CD4-positive, alpha-beta memory T cell (primary cell): Measurements from ENCODE around the gene EME2. TPM values are rescaled to one million over a fixed set of nuclear protein-coding genes. Genes with fewer than 3 reads are reported as not detected.
"Not testable (repeated sequence)": the region's sequence is repeated elsewhere in the genome, so short reads cannot be mapped to it uniquely, and the experiment has no call there.

Source experiments
- CTCF ChIA-PET: fragments of 350-600 bp; sonication (Branson Sonifier 250); formaldehyde crosslinking; loops from one replicate; lab custom pipeline; 2021; ENCODE audit warnings: inconsistent platforms; ENCODE audit not compliant: partially characterized antibody; lab: Charles Lee
- POLR2A ChIA-PET: fragments of 350-600 bp; sonication (Branson Sonifier 250); formaldehyde crosslinking; loops from one replicate; lab custom pipeline; 2021; ENCODE audit not compliant: partially characterized antibody; lab: Charles Lee
- DNase-seq, 5 donors: peaks; one replicate each; pipeline versions ENCODE4 v3.0.0 to v3.0.0-alpha.2; 2020 to 2022; ENCODE audit warnings: mixed read lengths in 1 of 5
- H3K27ac ChIP-seq: one replicate; pipeline ENCODE4 v1.7.0; 2013; ENCODE audit warnings: low read depth, low read length
- H3K27me3 ChIP-seq: 2 replicates; pipeline ENCODE4 v1.7.0; 2013; ENCODE audit warnings: mild to moderate bottlenecking, low read length, moderate library complexity; ENCODE audit not compliant: insufficient read depth
- H3K36me3 ChIP-seq: 2 replicates; pipeline ENCODE4 v1.7.0; 2013; ENCODE audit warnings: mild to moderate bottlenecking, low read length, moderate library complexity; ENCODE audit not compliant: insufficient read depth
- H3K4me1 ChIP-seq: 2 replicates; pipeline ENCODE4 v1.7.0; 2013; ENCODE audit warnings: mild to moderate bottlenecking, low read length, moderate library complexity; ENCODE audit not compliant: insufficient read depth
- H3K4me3 ChIP-seq, 2 donors: one replicate each; pipeline ENCODE4 v1.7.0; 2013; ENCODE audit warnings: low read length in 2 of 2, mild to moderate bottlenecking in 1 of 2
- H3K9me3 ChIP-seq, 2 donors: one replicate each; pipeline ENCODE4 v1.7.0; 2013; ENCODE audit warnings: low read length in 2 of 2, control low read depth in 1 of 2; ENCODE audit not compliant: control insufficient read depth in 1 of 2
- H3K27ac Mint-ChIP-seq, 7 donors: one replicate each; pipeline ENCODE4 v1.8.0; 2020 to 2021; ENCODE audit warnings: mixed read lengths in 7 of 7, mild to moderate bottlenecking in 6 of 7, inconsistent platforms in 3 of 7, moderate library complexity in 3 of 7
- H3K27me3 Mint-ChIP-seq, 2 donors: one replicate each; pipeline ENCODE4 v1.8.0; 2020 to 2021; ENCODE audit warnings: mixed read lengths in 2 of 2
- H3K36me3 Mint-ChIP-seq, 2 donors: one replicate each; pipeline ENCODE4 v1.8.0; 2020 to 2021; ENCODE audit warnings: mixed read lengths in 2 of 2, inconsistent platforms in 1 of 2, mild to moderate bottlenecking in 1 of 2
- H3K4me1 Mint-ChIP-seq, 4 donors: one replicate each; pipeline ENCODE4 v1.8.0; 2020 to 2021; ENCODE audit warnings: mixed read lengths in 4 of 4, mild to moderate bottlenecking in 1 of 4
- H3K4me3 Mint-ChIP-seq, 8 donors: one replicate each; pipeline ENCODE4 v1.8.0; 2020 to 2021; ENCODE audit warnings: mixed read lengths in 8 of 8, mild to moderate bottlenecking in 7 of 8, moderate library complexity in 6 of 8, inconsistent platforms in 3 of 8
- H3K9me3 Mint-ChIP-seq, 8 donors: one replicate each; pipeline ENCODE4 v1.8.0; 2020 to 2021; ENCODE audit warnings: mixed read lengths in 8 of 8, mild to moderate bottlenecking in 5 of 8, inconsistent platforms in 3 of 8, moderate library complexity in 1 of 8
- intact Hi-C: fragments of 100-400 bp; cut with micrococcal nuclease; formaldehyde crosslinking; loops from one replicate; pipeline ENCODE4 v1.15.1; 2023
- polyA plus RNA-seq, 2 donors: library from polyadenylated mRNA; unstranded; fragments of 300-500 nt; fragmentation: Illumina TruSeq; gene quantifications; one replicate each; pipeline ENCODE4 v1.2.3, GENCODE V29; 2021
- total RNA-seq, 2 experiments: library from RNA; stranded (reverse); gene quantifications; one replicate each; pipeline ENCODE4 v1.2.3, GENCODE V29; 2021

Gene EME2
- total and polyA plus RNA-seq, 4 experiments from 2014 or later = 0.30 to 33.1 (median 17.2) TPM

- H3K27ac ChIP-seq = no peak overlapping the region
- no peaks in the 10 kb centered on the region for H3K4me1 ChIP-seq
- peaks cover 2 to 13% of the 10 kb centered on the region in 2 donors for H3K36me3 Mint-ChIP-seq
- no peak for DNase-seq
- H3K4me1 Mint-ChIP-seq = no peaks in the 10 kb centered on the region
- no peak overlapping the region for H3K27ac Mint-ChIP-seq
- no peaks in the 10 kb centered on the region for H3K9me3 ChIP-seq
- peaks cover 0 to 23% (median 11%) of the 10 kb centered on the region in 8 donors for H3K9me3 Mint-ChIP-seq
- H3K4me3 Mint-ChIP-seq = no peak overlapping the region
- intact Hi-C loops = no loop called here
- no peaks in the 10 kb centered on the region for H3K27me3 Mint-ChIP-seq
- no peaks in the 10 kb centered on the region for H3K36me3 ChIP-seq
- ChIA-PET CTCF (no interaction called here), POLR2A (interaction anchor here (0.9 kb wide), 1 partner anchor 31 kb away, joined by 3 read pairs; no protein-coding TSS in a partner anchor)
- H3K4me3 ChIP-seq = no peak overlapping the region
- H3K27me3 ChIP-seq = no peaks in the 10 kb centered on the region
These were observed 22.5 kb downstream of the EME2 start for GRCh38 chr16:1794908-1795666.

- peak overlapping the region in 1 of 8 donors; percentile 9 for H3K4me3 Mint-ChIP-seq
- DNase-seq, H3K27me3 ChIP-seq, H3K27me3 Mint-ChIP-seq, intact Hi-C loops, H3K9me3 ChIP-seq, H3K27ac ChIP-seq, H3K4me1 ChIP-seq, CTCF ChIA-PET, H3K27ac Mint-ChIP-seq, H3K4me1 Mint-ChIP-seq, H3K4me3 ChIP-seq, H3K36me3 ChIP-seq: not testable (repeated sequence)
- peaks cover 0 to 27% (median 11%) of the 10 kb centered on the region in 8 donors for H3K9me3 Mint-ChIP-seq
- H3K36me3 Mint-ChIP-seq = peaks cover 2 to 13% of the 10 kb centered on the region in 2 donors
- POLR2A ChIA-PET = interaction anchor here (0.6 kb wide), 1 partner anchor 1118 kb away, joined by 3 read pairs; no protein-coding TSS in a partner anchor
These were observed 26.7 kb downstream of the EME2 start for GRCh38 chr16:1799263-1799662.

- Histone ChIP-seq H3K36me3 (no peaks in the 10 kb centered on the region), H3K27me3 (no peaks in the 10 kb centered on the region), H3K9me3 (no peaks in the 10 kb centered on the region), H3K27ac (no peak overlapping the region), H3K4me3 (no peak overlapping the region), H3K4me1 (no peaks in the 10 kb centered on the region)
- intact Hi-C loops = no loop called here
- H3K27me3 Mint-ChIP-seq = no peaks in the 10 kb centered on the region
- H3K36me3 Mint-ChIP-seq = peaks cover 6 to 16% of the 10 kb centered on the region in 2 donors
- POLR2A ChIA-PET = no interaction called here
- H3K4me3 Mint-ChIP-seq = no peak overlapping the region
- CTCF ChIA-PET = no interaction called here
- H3K4me1 Mint-ChIP-seq = no peaks in the 10 kb centered on the region
- peaks cover 0 to 27% (median 13%) of the 10 kb centered on the region in 8 donors for H3K9me3 Mint-ChIP-seq
- H3K27ac Mint-ChIP-seq = peak overlapping the region in 1 of 7 donors; percentile 70
- DNase-seq = no peak
These were observed 28.1 kb downstream of the EME2 start for GRCh38 chr16:1800701-1801100.

GRCh38 chr16:1807626-1808025, 35.0 kb downstream of the EME2 start:
- peaks cover 30% of the 10 kb centered on the region for H3K36me3 ChIP-seq
- no peaks in the 10 kb centered on the region for H3K9me3 ChIP-seq
- Mint-ChIP-seq H3K27me3 (no peaks in the 10 kb centered on the region), H3K4me3 (no peak overlapping the region), H3K27ac (no peak overlapping the region), H3K4me1 (no peaks in the 10 kb centered on the region), H3K9me3 (peaks cover 0 to 3% (median under 1%) of the 10 kb centered on the region in 8 donors), H3K36me3 (peaks cover 25 to 32% of the 10 kb centered on the region in 2 donors)
- no peak overlapping the region for H3K4me3 ChIP-seq
- POLR2A ChIA-PET = no interaction called here
- no peaks in the 10 kb centered on the region for H3K4me1 ChIP-seq
- H3K27ac ChIP-seq = no peak overlapping the region
- CTCF ChIA-PET = no interaction called here
- intact Hi-C loops = no loop called here
- no peaks in the 10 kb centered on the region for H3K27me3 ChIP-seq
- DNase-seq = no peak

- no peaks in the 10 kb centered on the region for H3K9me3 ChIP-seq
- intact Hi-C loops = no loop called here
- H3K36me3 Mint-ChIP-seq = peaks cover 32 to 39% of the 10 kb centered on the region in 2 donors
- ChIA-PET POLR2A (no interaction called here), CTCF (no interaction called here)
- no peaks in the 10 kb centered on the region for H3K4me1 ChIP-seq
- H3K4me3 ChIP-seq = no peak overlapping the region
- no peak overlapping the region for H3K27ac Mint-ChIP-seq
- peaks cover 33% of the 10 kb centered on the region for H3K36me3 ChIP-seq
- peaks cover 0 to 3% (median under 1%) of the 10 kb centered on the region in 8 donors for H3K9me3 Mint-ChIP-seq
- DNase-seq = no peak
- no peaks in the 10 kb centered on the region for H3K27me3 ChIP-seq
- no peak overlapping the region for H3K27ac ChIP-seq
- H3K4me3 Mint-ChIP-seq = no peak overlapping the region
- H3K4me1 Mint-ChIP-seq = peaks cover 3 to 8% (median 5%) of the 10 kb centered on the region in 4 donors
- no peaks in the 10 kb centered on the region for H3K27me3 Mint-ChIP-seq
These were observed 36.1 kb downstream of the EME2 start for GRCh38 chr16:1808691-1809090.

GRCh38 chr16:1809281-1809801, 36.7 kb downstream of the EME2 start:
- peaks cover 36% of the 10 kb centered on the region for H3K36me3 ChIP-seq
- H3K36me3 Mint-ChIP-seq = peaks cover 34 to 43% of the 10 kb centered on the region in 2 donors
- CTCF ChIA-PET = no interaction called here
- no peak for DNase-seq
- intact Hi-C loops = no loop called here
- H3K4me1 ChIP-seq = no peaks in the 10 kb centered on the region
- H3K27ac Mint-ChIP-seq = no peak overlapping the region
- POLR2A ChIA-PET = no interaction called here
- no peak overlapping the region for H3K4me3 Mint-ChIP-seq
- H3K4me1 Mint-ChIP-seq = peaks cover 3 to 8% (median 6%) of the 10 kb centered on the region in 4 donors
- no peaks in the 10 kb centered on the region for H3K9me3 ChIP-seq
- H3K27ac ChIP-seq = no peak overlapping the region
- no peaks in the 10 kb centered on the region for H3K27me3 ChIP-seq
- H3K9me3 Mint-ChIP-seq = peaks cover 0 to 3% (median under 1%) of the 10 kb centered on the region in 8 donors
- no peak overlapping the region for H3K4me3 ChIP-seq
- H3K27me3 Mint-ChIP-seq = no peaks in the 10 kb centered on the region

GRCh38 chr16:1810106-1810505, 37.5 kb downstream of the EME2 start:
- POLR2A ChIA-PET = interaction anchor here (1.1 kb wide), 1 partner anchor 358 kb away, joined by 3 read pairs; no protein-coding TSS in a partner anchor

More at GRCh38 chr16:1810106-1810505, 37.5 kb downstream of the EME2 start:
- Histone ChIP-seq H3K36me3 (peaks cover 37% of the 10 kb centered on the region), H3K27ac (no peak overlapping the region), H3K9me3 (no peaks in the 10 kb centered on the region), H3K4me3 (no peak overlapping the region), H3K4me1 (no peaks in the 10 kb centered on the region), H3K27me3 (no peaks in the 10 kb centered on the region)
- H3K9me3 Mint-ChIP-seq = peaks cover 0 to 3% (median 0%) of the 10 kb centered on the region in 8 donors
- no peak overlapping the region for H3K27ac Mint-ChIP-seq
- H3K4me1 Mint-ChIP-seq = peaks cover 4 to 8% (median 7%) of the 10 kb centered on the region in 4 donors
- no peaks in the 10 kb centered on the region for H3K27me3 Mint-ChIP-seq
- H3K36me3 Mint-ChIP-seq = peaks cover 34 to 45% of the 10 kb centered on the region in 2 donors
- intact Hi-C loops = no loop called here
- DNase-seq = no peak
- CTCF ChIA-PET = interaction anchor here (0.9 kb wide), 1 partner anchor 105 kb away, joined by 3 read pairs; no protein-coding TSS in a partner anchor
- H3K4me3 Mint-ChIP-seq = no peak overlapping the region
